ENCODE measurements around the gene CCNQ.

DNA sequence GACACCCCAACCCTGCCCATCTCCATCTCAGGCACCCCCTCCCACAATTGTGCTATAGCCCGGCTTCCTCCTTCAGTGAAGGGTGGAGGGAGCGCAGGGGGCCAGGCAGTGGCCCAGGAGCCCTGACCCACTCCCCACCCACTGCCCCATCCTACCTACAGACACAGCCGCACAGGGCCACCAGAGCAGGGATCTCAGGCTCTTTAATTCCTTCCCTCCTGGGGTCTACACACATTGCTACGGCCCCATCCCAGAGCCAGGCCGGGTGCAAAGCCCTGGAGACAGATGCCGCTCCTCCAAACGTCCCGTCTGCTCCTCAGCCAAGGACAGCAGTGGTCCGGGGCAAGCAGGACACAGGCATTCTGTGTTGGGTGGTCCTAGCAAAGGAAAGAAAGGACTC is 35.3 kb upstream of the CCNQ start:
- no peak for TF ChIP-seq ARNTL (CRISPR knock-in tag; IDR thresholded peaks at IDR 0.05; ENCODE audit: borderline replicate concordance, low read depth)
- no peak for TF ChIP-seq SNAI2 (CRISPR knock-in tag; IDR thresholded peaks at IDR 0.05)
- no peak for TF ChIP-seq RARB (CRISPR knock-in tag; IDR thresholded peaks at IDR 0.05)
- TF ChIP-seq, protein P1, sequence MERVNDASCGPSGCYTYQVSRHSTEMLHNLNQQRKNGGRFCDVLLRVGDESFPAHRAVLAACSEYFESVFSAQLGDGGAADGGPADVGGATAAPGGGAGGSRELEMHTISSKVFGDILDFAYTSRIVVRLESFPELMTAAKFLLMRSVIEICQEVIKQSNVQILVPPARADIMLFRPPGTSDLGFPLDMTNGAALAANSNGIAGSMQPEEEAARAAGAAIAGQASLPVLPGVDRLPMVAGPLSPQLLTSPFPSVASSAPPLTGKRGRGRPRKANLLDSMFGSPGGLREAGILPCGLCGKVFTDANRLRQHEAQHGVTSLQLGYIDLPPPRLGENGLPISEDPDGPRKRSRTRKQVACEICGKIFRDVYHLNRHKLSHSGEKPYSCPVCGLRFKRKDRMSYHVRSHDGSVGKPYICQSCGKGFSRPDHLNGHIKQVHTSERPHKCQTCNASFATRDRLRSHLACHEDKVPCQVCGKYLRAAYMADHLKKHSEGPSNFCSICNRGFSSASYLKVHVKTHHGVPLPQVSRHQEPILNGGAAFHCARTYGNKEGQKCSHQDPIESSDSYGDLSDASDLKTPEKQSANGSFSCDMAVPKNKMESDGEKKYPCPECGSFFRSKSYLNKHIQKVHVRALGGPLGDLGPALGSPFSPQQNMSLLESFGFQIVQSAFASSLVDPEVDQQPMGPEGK (CRISPR knock-in tag; IDR thresholded peaks at IDR 0.05; ENCODE audit: borderline replicate concordance): no peak
- no peak for TF ChIP-seq ZNF70 (CRISPR knock-in tag; IDR thresholded peaks at IDR 0.05)
- no peak for TF ChIP-seq OSR1 (CRISPR knock-in tag; IDR thresholded peaks at IDR 0.05)
- no peak for TF ChIP-seq BACH2 (CRISPR knock-in tag; IDR thresholded peaks at IDR 0.05; ENCODE audit: borderline replicate concordance)
- no peak for TF ChIP-seq ZNF565 (CRISPR knock-in tag; conservative IDR thresholded peaks at IDR 0.05; ENCODE audit: low read depth)
- TF ChIP-seq, protein P2, sequence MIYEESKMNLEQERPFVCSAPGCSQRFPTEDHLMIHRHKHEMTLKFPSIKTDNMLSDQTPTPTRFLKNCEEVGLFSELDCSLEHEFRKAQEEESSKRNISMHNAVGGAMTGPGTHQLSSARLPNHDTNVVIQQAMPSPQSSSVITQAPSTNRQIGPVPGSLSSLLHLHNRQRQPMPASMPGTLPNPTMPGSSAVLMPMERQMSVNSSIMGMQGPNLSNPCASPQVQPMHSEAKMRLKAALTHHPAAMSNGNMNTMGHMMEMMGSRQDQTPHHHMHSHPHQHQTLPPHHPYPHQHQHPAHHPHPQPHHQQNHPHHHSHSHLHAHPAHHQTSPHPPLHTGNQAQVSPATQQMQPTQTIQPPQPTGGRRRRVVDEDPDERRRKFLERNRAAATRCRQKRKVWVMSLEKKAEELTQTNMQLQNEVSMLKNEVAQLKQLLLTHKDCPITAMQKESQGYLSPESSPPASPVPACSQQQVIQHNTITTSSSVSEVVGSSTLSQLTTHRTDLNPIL (CRISPR knock-in tag; IDR thresholded peaks at IDR 0.05; ENCODE audit: low read depth): no peak
